Fibroblast of lung (primary cell): ENCODE results near the gene DOK4. TPM values are rescaled to one million over a fixed set of nuclear protein-coding genes. Genes with fewer than 3 reads are reported as not detected.

Experiments used
- DNase-seq, 2 donors: peaks; one replicate each; pipeline versions ENCODE4 v3.0.0 to v3.0.0-alpha.2; 2010; ENCODE audit warnings: low read depth in 2 of 2
- H2AFZ ChIP-seq: 2 replicates; pipeline ENCODE4 v1.5.1; 2012; ENCODE audit warnings: low read length, control low read depth, inconsistent platforms
- H3K27ac ChIP-seq: 2 replicates; pipeline ENCODE4 v1.5.1; 2011; ENCODE audit warnings: low read length, control low read depth; ENCODE audit not compliant: insufficient read depth
- H3K27me3 ChIP-seq: 2 replicates; pipeline ENCODE4 v1.5.1; 2011; ENCODE audit warnings: mild to moderate bottlenecking, low read length; ENCODE audit not compliant: control insufficient read depth, insufficient read depth
- H3K36me3 ChIP-seq: 2 replicates; pipeline ENCODE4 v1.5.1; 2011; ENCODE audit warnings: low read length; ENCODE audit not compliant: control insufficient read depth, insufficient read depth
- H3K4me1 ChIP-seq: 2 replicates; pipeline ENCODE4 v1.5.1; 2011; ENCODE audit warnings: low read length; ENCODE audit not compliant: control insufficient read depth, insufficient read depth; ENCODE audit errors: extremely low read depth
- H3K4me2 ChIP-seq: 2 replicates; pipeline ENCODE4 v1.5.1; 2011; ENCODE audit warnings: low read length, control low read depth; ENCODE audit not compliant: insufficient read depth; ENCODE audit errors: extremely low read depth
- H3K4me3 ChIP-seq, 4 experiments: fragments of 200-600 bp in 1 of 4; sonication (generic) in 1 of 4; replicated peaks in 1 of 4; 2 replicates each; pipeline ENCODE4 v1.5.1; 2011 to 2016; ENCODE audit warnings: low read length in 4 of 4, low read depth in 3 of 4, mild to moderate bottlenecking in 3 of 4, control low read depth in 2 of 4, inconsistent platforms in 1 of 4, mixed read lengths in 1 of 4; ENCODE audit not compliant: insufficient read depth in 1 of 4; ENCODE audit errors: control extremely low read depth in 1 of 4
- H3K79me2 ChIP-seq: 2 replicates; pipeline ENCODE4 v1.5.1; 2012; ENCODE audit warnings: mild to moderate bottlenecking, low read length, inconsistent platforms; ENCODE audit not compliant: control insufficient read depth, insufficient read depth
- H3K9ac ChIP-seq: 2 replicates; pipeline ENCODE4 v1.5.1; 2011; ENCODE audit warnings: mild to moderate bottlenecking, low read length, control low read depth; ENCODE audit not compliant: insufficient read depth
- H3K9me3 ChIP-seq: 2 replicates; pipeline ENCODE4 v1.5.1; 2012; ENCODE audit warnings: low read depth, low read length; ENCODE audit not compliant: control insufficient read depth, insufficient read depth
- H4K20me1 ChIP-seq: 2 replicates; pipeline ENCODE4 v1.5.1; 2011; ENCODE audit warnings: low read length; ENCODE audit not compliant: control insufficient read depth, insufficient read depth; ENCODE audit errors: extremely low read depth
- EZH2 ChIP-seq: IDR thresholded peaks from 2 replicates; pipeline ENCODE4 v1.5.1; 2012; ENCODE audit warnings: low read length, control low read depth, mild to moderate bottlenecking; ENCODE audit errors: missing control alignments
- polyA plus RNA-seq, 2 donors: library from polyadenylated mRNA; depleted of rRNA in 1 of 2; stranded (reverse) in 1 of 2; unstranded in 1 of 2; fragments of >200 nt; gene quantifications; 2 replicates each; pipeline ENCODE4 v1.2.1, GENCODE V29; 2011 to 2012; ENCODE audit warnings: missing spikeins in 1 of 2
- total RNA-seq: library from RNA; depleted of rRNA; stranded (reverse); fragments of >200 nt; gene quantifications from 2 replicates; pipeline ENCODE4 v1.2.1, GENCODE V29; 2014
- TF ChIP-seq, protein P1 (sequence below), 2 donors: IDR thresholded peaks in 1 of 2; conservative IDR thresholded peaks in 1 of 2; 1 replicate in 1 of 2; 2 replicates in 1 of 2; pipeline ENCODE4 v1.5.1; 2011 to 2012; ENCODE audit warnings: low read length in 2 of 2, control low read depth in 1 of 2, inconsistent platforms in 1 of 2, low read depth in 1 of 2, mild to moderate bottlenecking in 1 of 2

The DOK4 gene
- total and polyA plus RNA-seq, 2 donors (not counting 1 experiment from before 2014, with no cell fraction given): 12.6 to 15.0 TPM

DNA sequence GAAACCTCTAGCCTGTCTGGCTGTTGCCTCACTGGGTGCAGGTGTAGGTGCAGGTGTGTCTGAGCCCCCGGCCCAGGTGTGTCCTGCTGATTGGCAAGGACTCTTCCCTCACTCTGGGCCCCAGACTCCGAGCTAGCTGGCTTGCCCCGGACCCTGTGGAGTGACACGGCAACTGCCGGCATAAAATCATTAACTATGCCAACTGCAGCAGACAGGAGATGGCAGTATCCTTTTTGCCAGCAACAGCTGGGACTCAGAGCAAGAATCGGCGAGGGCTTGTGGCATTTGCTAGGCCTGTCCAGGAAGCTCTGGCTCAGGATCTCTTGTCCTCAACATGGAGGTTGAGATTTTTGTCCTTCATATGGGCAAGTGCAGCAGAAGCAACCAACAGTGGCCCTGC, 59.9 kb downstream of the DOK4 start:
- H3K4me3 ChIP-seq: no peak overlapping the region
- TF ChIP-seq, protein P1, sequence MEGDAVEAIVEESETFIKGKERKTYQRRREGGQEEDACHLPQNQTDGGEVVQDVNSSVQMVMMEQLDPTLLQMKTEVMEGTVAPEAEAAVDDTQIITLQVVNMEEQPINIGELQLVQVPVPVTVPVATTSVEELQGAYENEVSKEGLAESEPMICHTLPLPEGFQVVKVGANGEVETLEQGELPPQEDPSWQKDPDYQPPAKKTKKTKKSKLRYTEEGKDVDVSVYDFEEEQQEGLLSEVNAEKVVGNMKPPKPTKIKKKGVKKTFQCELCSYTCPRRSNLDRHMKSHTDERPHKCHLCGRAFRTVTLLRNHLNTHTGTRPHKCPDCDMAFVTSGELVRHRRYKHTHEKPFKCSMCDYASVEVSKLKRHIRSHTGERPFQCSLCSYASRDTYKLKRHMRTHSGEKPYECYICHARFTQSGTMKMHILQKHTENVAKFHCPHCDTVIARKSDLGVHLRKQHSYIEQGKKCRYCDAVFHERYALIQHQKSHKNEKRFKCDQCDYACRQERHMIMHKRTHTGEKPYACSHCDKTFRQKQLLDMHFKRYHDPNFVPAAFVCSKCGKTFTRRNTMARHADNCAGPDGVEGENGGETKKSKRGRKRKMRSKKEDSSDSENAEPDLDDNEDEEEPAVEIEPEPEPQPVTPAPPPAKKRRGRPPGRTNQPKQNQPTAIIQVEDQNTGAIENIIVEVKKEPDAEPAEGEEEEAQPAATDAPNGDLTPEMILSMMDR (conservative IDR thresholded peaks at IDR 0.05 in 1 of 2, IDR thresholded peaks at IDR 0.05 in 1 of 2; ENCODE audit: low read depth in 1 of 2, low read length in 2 of 2): no peak
- TF ChIP-seq EZH2: no peak
- no peak overlapping the region for H3K9ac ChIP-seq
- no peak overlapping the region for H2AFZ ChIP-seq
- H3K4me1 ChIP-seq: peaks cover 5% of the 10 kb centered on the region
- no peak overlapping the region for H3K27ac ChIP-seq
- no peaks in the 10 kb centered on the region for H4K20me1 ChIP-seq
- H3K27me3 ChIP-seq: no peaks in the 10 kb centered on the region
- H3K9me3 ChIP-seq: no peaks in the 10 kb centered on the region
- H3K79me2 ChIP-seq: no peaks in the 10 kb centered on the region
- DNase-seq: no peak
- H3K36me3 ChIP-seq: peaks cover 8% of the 10 kb centered on the region
- H3K4me2 ChIP-seq: no peak overlapping the region

DNA sequence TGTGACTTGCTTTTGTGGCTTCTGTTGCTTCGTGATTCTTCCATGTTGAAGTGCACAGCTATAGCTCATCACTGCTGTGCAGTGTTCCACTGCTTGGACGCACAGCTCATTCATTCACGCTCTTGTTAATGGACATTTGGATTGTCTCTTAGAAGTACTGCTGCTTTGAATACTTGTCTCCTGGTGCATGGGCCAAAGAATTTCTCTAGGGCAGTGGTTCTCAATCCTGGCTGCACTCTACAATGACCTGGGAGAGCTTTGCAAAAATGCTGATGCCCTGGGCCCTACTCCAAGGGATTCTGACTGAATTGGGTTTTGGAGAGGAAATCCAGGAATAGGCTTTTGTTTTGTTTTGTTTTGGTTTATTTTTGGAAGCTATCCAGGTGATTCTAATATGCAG, 61.7 kb downstream of the DOK4 start:
- Histone ChIP-seq H4K20me1 (no peaks in the 10 kb centered on the region), H3K9me3 (no peaks in the 10 kb centered on the region), H3K27ac (no peak overlapping the region), H3K4me1 (peaks cover 5% of the 10 kb centered on the region), H3K36me3 (peaks cover 5% of the 10 kb centered on the region), H3K4me2 (no peak overlapping the region), H3K27me3 (no peaks in the 10 kb centered on the region), H3K79me2 (no peaks in the 10 kb centered on the region), H2AFZ (no peak overlapping the region), H3K4me3 (no peak overlapping the region), H3K9ac (no peak overlapping the region)
- DNase-seq: no peak
- TF ChIP-seq, protein P1 (conservative IDR thresholded peaks at IDR 0.05 in 1 of 2, IDR thresholded peaks at IDR 0.05 in 1 of 2; ENCODE audit: low read depth in 1 of 2, low read length in 2 of 2): no peak
- TF ChIP-seq EZH2: no peak

DNA sequence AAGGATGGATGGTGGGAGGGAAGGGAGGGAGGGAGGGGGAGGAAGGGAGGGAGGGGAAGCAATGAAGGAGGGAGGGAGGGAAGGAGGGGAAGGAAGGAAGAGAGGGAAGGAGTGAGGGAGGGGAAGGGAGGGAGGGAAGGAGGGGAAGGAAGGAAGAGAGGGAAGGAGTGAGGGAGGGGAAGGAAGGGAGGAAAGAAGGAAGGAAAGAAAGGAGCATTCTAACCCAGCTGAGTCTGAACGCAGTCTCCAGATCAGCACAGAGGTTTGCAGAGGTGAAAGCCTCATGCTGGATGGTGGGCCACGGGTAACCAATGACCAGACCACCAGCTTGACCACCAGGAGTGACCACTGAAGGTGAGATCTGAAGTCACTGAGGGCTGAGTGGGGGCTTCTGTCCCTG, 63.1 kb downstream of the DOK4 start:
- Histone ChIP-seq H3K27ac (no peak overlapping the region), H2AFZ (no peak overlapping the region), H3K27me3 (no peaks in the 10 kb centered on the region), H3K4me1 (peaks cover 7% of the 10 kb centered on the region), H3K36me3 (no peaks in the 10 kb centered on the region), H3K4me3 (no peak overlapping the region), H3K79me2 (no peaks in the 10 kb centered on the region), H4K20me1 (no peaks in the 10 kb centered on the region), H3K9me3 (no peaks in the 10 kb centered on the region), H3K4me2 (no peak overlapping the region), H3K9ac (no peak overlapping the region)
- TF ChIP-seq, protein P1 (conservative IDR thresholded peaks at IDR 0.05 in 1 of 2, IDR thresholded peaks at IDR 0.05 in 1 of 2; ENCODE audit: low read depth in 1 of 2, low read length in 2 of 2): no peak
- no peak for TF ChIP-seq EZH2
- DNase-seq: no peak
